Heart right ventricle (tissue), 16 donors: Measurements from ENCODE around the gene TNS3. TPM values are rescaled to one million over a fixed set of nuclear protein-coding genes. Genes with fewer than 3 reads are reported as not detected.

Experiments
- ATAC-seq, 8 donors: fragments of 200-7000 bp; cut with Tn5 transposase; one replicate each; pipeline ENCODE4 v1.9.1; 2020; ENCODE audit warnings: mild to moderate bottlenecking in 8 of 8, moderate library complexity in 8 of 8, moderate number of reproducible peaks in 1 of 8
- DNase-seq, 2 donors: peaks; one replicate each; pipeline ENCODE4 v3.0.0-alpha.2; 2020
- H3K27ac ChIP-seq, 10 donors: fragments of 200-600 bp; sonication (generic) in 2 of 10; one replicate each; pipeline versions ENCODE4 v1.5.0 to v1.8.0; 2020 to 2022; ENCODE audit warnings: mild to moderate bottlenecking in 3 of 10
- H3K27me3 ChIP-seq, 7 donors: fragments of 200-600 bp; one replicate each; pipeline ENCODE4 v1.8.0; 2021 to 2022; ENCODE audit warnings: mild to moderate bottlenecking in 2 of 7
- H3K36me3 ChIP-seq, 9 donors: fragments of 200-600 bp; sonication (generic) in 1 of 9; one replicate each; pipeline versions ENCODE4 v1.5.0 to v1.8.0; 2020 to 2022; ENCODE audit warnings: mild to moderate bottlenecking in 2 of 9
- H3K4me1 ChIP-seq, 9 donors: fragments of 200-600 bp; sonication (generic) in 1 of 9; one replicate each; pipeline versions ENCODE4 v1.5.0 to v1.8.0; 2020 to 2022; ENCODE audit warnings: mild to moderate bottlenecking in 4 of 9
- H3K4me3 ChIP-seq, 10 donors: fragments of 200-600 bp; sonication (generic) in 2 of 10; one replicate each; pipeline versions ENCODE4 v1.5.0 to v1.8.0; 2020 to 2022; ENCODE audit warnings: mild to moderate bottlenecking in 7 of 10, moderate library complexity in 2 of 10
- H3K9me3 ChIP-seq, 11 donors: fragments of 200-600 bp in 10 of 11; sonication (generic) in 2 of 11; one replicate each; pipeline versions ENCODE4 v1.5.0 to v1.8.0; 2013 to 2022; ENCODE audit warnings: mild to moderate bottlenecking in 2 of 11, control low read depth in 1 of 11, moderate library complexity in 1 of 11
- WGBS, 2 donors: extraction: QIAGEN DNeasy Blood & Tissue Kit; methylation state at CpG; one replicate each; pipeline ENCODE4 v1.1.7; 2013; ENCODE audit warnings: inconsistent platforms in 1 of 2; 5-methylcytosine and 5-hydroxymethylcytosine counted together
- intact Hi-C, 10 donors: fragments of 100-400 bp; cut with DNase I; formaldehyde crosslinking; loops; one replicate each; pipeline versions ENCODE4 v1.11.1 to v1.14.2; 2022
- polyA plus RNA-seq, 2 donors: library from polyadenylated mRNA; stranded (reverse); fragments of 200-250 nt; gene quantifications; one replicate each; pipeline ENCODE4 v1.2.3, GENCODE V29; 2013
- total RNA-seq, 10 donors: library from RNA; stranded (reverse); fragmentation: NEBNext Ultra II Directional in 3 of 10; extraction: Animal tissue kit (Norgen Biotek cat#: 25700) in 3 of 10; gene quantifications; one replicate each; pipeline versions ENCODE4 v1.2.1 to v1.2.4, GENCODE V29; 2021 to 2023
- TF ChIP-seq, protein P1 (sequence below), 9 donors: fragments of 200-600 bp; sonication (generic) in 2 of 9; IDR thresholded peaks; one replicate each; pipeline versions ENCODE4 v1.5.0 to v1.8.0; 2021 to 2022; ENCODE audit warnings: antibody characterized with exemption in 9 of 9, mild to moderate bottlenecking in 5 of 9, moderate library complexity in 1 of 9
- donor health status: Arrhythmogenic right ventricular cardiomyopathy.
- donor health status: ischemic (EF 13 %, LVEDD 7.1; RV severe dilation, severe dysfunction).
- donor health status: healthy with polysubstance abuse.
- donor health status: DM: no; HTN: yes; CAD: no.
- donor health status: DM: no; HTN: no; CAD: no.
- donor health status: ischemic (EF 25% LVEDD 6.9; RV normal size, moderate dysfunction).
- donor health status: ischemic (EF 25% LVEDD 5.7; RV mildly dilated, moderate dysfunction).
- donor health status: healthy.
- donor health status: DM: yes; HTN: yes; CAD: no.
- donor health status: Ischemic cardiomyopathy.
- donor health status: ischemic (EF 35%, LVEDD 5.7; RV mildly dilated, moderate dysfunction).
- donor health status: nonischemic (EF 11% LVEDD 7.7; RV severe dilation, severe dysfunction).
- donor health status: DM: yes; HTN: yes; CAD: no.
- donor health status: PGD.
- donor health status: ischemic (EF 29% LVEDD 5.4; RV normal size, mild dysfunction).
- donor health status: nonischemic (EF 23%, LVEDD 6.1; RV moderate dilation, normal function).

The TNS3 gene
- total and polyA plus RNA-seq, 12 donors = 6.7 to 74.2 (median 34.0) TPM

DNA sequence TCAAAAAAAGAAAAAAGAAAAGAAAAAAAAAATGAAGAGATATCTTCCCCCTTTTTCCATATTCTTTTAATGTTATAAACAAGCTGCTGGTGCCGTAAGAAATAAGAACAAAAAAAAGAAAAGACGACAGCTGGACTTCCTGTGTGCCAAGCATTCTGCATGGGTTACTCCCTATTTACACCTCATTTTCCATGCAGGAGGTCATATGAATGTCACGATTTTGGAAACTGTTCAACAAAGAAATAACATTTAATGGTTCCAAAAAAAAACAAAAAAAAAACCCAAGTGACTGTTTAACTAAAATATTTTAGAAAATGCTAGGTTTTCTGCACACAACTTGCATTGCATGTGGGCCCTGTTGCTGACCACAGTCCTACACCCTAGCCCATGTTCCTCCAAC, 159.3 kb downstream of the TNS3 start:
- Histone ChIP-seq H3K4me3 (no peak overlapping the region), H3K9me3 (peaks cover 0 to 8% (median 0%) of the 10 kb centered on the region in 11 donors), H3K27me3 (no peaks in the 10 kb centered on the region), H3K36me3 (peaks cover 0 to 98% (median 6%) of the 10 kb centered on the region in 9 donors), H3K27ac (no peak overlapping the region), H3K4me1 (peaks cover 0 to 14% (median 0%) of the 10 kb centered on the region in 9 donors)
- TF ChIP-seq, protein P1, sequence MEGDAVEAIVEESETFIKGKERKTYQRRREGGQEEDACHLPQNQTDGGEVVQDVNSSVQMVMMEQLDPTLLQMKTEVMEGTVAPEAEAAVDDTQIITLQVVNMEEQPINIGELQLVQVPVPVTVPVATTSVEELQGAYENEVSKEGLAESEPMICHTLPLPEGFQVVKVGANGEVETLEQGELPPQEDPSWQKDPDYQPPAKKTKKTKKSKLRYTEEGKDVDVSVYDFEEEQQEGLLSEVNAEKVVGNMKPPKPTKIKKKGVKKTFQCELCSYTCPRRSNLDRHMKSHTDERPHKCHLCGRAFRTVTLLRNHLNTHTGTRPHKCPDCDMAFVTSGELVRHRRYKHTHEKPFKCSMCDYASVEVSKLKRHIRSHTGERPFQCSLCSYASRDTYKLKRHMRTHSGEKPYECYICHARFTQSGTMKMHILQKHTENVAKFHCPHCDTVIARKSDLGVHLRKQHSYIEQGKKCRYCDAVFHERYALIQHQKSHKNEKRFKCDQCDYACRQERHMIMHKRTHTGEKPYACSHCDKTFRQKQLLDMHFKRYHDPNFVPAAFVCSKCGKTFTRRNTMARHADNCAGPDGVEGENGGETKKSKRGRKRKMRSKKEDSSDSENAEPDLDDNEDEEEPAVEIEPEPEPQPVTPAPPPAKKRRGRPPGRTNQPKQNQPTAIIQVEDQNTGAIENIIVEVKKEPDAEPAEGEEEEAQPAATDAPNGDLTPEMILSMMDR (IDR thresholded peaks at IDR 0.05) = no peak
- DNase-seq = no peak
- no peak for ATAC-seq
- 55 to 69% methylated on average over 3 of the region's 3 CpGs for WGBS, 2 donors
- intact Hi-C loops = no loop called here

DNA sequence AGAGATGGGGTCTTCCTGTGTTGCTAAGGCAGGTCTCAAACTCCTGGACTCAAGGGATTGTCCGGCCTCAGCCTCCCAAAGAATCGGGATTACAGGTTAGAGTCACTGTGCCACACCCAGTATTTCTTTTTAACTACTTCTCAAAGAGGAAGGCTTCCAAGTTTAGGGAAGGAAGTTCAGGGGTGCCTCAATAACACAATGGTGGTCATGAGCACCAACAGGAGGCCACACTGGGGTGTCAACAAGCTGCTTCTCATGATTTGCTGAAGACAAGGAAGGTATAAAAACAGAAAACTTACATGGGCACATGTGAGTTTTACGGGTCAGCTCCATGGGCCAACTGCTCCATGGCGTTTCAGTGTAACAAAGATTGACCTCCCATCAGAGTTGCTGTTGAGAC, 160.5 kb downstream of the TNS3 start:
- Histone ChIP-seq H3K9me3 (peaks cover 0 to 8% (median 0%) of the 10 kb centered on the region in 11 donors), H3K4me3 (no peak overlapping the region), H3K36me3 (peaks cover 0 to 98% (median 6%) of the 10 kb centered on the region in 9 donors), H3K4me1 (peaks cover 0 to 14% (median 0%) of the 10 kb centered on the region in 9 donors), H3K27me3 (no peaks in the 10 kb centered on the region), H3K27ac (no peak overlapping the region)
- no peak for DNase-seq
- TF ChIP-seq, protein P1 (IDR thresholded peaks at IDR 0.05) = no peak
- ATAC-seq = no peak
- WGBS, 2 donors = 90 to 93% methylated on average over 4 of the region's 4 CpGs
- intact Hi-C loops = no loop called here

DNA sequence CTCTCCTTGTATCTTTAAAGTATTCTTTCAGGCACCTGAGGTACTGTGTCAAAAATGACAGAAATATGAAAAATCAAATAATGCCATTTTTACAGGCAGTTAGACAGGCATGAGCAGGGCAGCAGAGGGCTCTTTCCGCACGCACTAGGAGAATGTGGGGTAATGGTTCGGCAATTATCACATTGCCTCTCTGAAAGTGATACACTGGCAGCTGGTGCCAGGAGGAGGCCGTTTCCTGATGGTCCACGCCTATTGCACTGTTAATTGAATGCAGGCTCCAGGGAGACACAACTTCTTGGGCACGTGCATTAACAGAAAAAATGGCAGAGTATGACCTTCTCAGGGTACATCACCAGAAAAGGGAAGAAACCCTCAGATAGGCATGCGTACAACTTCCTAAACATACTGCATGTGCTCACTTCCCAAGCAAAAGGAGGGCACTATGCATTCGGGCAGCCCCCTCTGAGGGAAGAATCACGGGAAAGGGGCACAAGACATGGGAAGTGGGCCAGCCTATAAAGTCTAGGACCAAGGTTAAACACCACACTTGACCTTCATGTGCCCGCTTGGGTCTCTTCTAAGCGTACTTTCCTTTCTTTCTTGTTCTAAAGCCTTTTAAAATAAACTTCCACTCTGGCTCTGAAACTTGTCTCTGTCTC, 161.7 kb downstream of the TNS3 start:
- DNase-seq (no peak), ATAC-seq (no peak)
- TF ChIP-seq, protein P1 (IDR thresholded peaks at IDR 0.05) = no peak
- Histone ChIP-seq H3K9me3 (peaks cover 0 to 8% (median 0%) of the 10 kb centered on the region in 11 donors), H3K4me3 (no peak overlapping the region), H3K4me1 (peaks cover 0 to 14% (median 0%) of the 10 kb centered on the region in 9 donors), H3K27ac (no peak overlapping the region), H3K36me3 (peaks cover 0 to 97% (median 6%) of the 10 kb centered on the region in 9 donors), H3K27me3 (no peaks in the 10 kb centered on the region)
- 97 to 99% methylated on average over 11 of the region's 11 CpGs for WGBS, 2 donors
- intact Hi-C loops = no loop called here

DNA sequence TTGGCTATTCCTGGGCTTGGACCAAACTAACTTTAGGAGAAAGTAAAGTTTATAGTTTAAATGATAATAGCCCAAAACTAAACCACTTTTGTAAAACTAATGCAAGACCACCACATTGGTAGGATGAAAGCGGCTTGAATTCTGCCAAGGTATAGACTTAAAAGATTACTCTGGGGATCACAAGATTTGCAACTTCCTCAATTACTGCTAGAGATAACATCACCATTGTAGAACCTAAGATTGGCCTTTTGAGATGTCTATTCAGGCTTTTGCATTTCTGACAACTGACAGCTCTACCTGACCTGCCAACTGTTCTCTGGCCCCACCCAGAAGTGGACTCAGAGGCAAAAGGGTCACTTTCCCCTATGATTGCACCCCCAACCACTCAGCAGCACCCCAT, 162.4 kb downstream of the TNS3 start:
- no peaks in the 10 kb centered on the region for H3K27me3 ChIP-seq
- peaks cover 0 to 8% (median 0%) of the 10 kb centered on the region in 11 donors for H3K9me3 ChIP-seq
- WGBS, 2 donors = 97 to 100% methylated on average over 1 of the region's 1 CpG
- H3K4me3 ChIP-seq = no peak overlapping the region
- peaks cover 0 to 14% (median 0%) of the 10 kb centered on the region in 9 donors for H3K4me1 ChIP-seq
- ATAC-seq (no peak), DNase-seq (no peak)
- TF ChIP-seq, protein P1 (IDR thresholded peaks at IDR 0.05) = no peak
- H3K36me3 ChIP-seq = peaks cover 0 to 97% (median 6%) of the 10 kb centered on the region in 9 donors
- no peak overlapping the region for H3K27ac ChIP-seq
- intact Hi-C loops = loop anchor here in 1 of 10 donors (10.0 kb wide), 1 partner anchor 145 kb away; no protein-coding TSS in a partner anchor
